CD14-positive monocyte (primary cell): ENCODE measurements around the gene PIK3IP1. TPM values are rescaled to one million over a fixed set of nuclear protein-coding genes. Genes with fewer than 3 reads are reported as not detected.

Source experiments
- DNase-seq, 3 donors: peaks; one replicate each; pipeline ENCODE4 v3.0.0-alpha.2; 2011 to 2022
- H2AFZ ChIP-seq: 2 replicates; pipeline ENCODE4 v1.6.0; 2012; ENCODE audit warnings: mild to moderate bottlenecking, low read depth, low read length, inconsistent platforms; ENCODE audit not compliant: insufficient read depth, poor library complexity, severe bottlenecking
- H3K27ac ChIP-seq, 2 donors: 1 replicate in 1 of 2; 2 replicates in 1 of 2; pipeline ENCODE4 v1.5.1; 2012 to 2013; ENCODE audit warnings: low read length in 2 of 2, control low read depth in 1 of 2, inconsistent platforms in 1 of 2, low read depth in 1 of 2, mild to moderate bottlenecking in 1 of 2
- H3K27me3 ChIP-seq, 2 donors: one replicate each; pipeline versions ENCODE4 v1.6.0 to v1.6.1; 2011 to 2013; ENCODE audit warnings: low read length in 2 of 2; ENCODE audit not compliant: control insufficient read depth in 2 of 2, insufficient read depth in 2 of 2
- H3K36me3 ChIP-seq, 2 donors: replicated peaks in 1 of 2; 1 replicate in 1 of 2; 2 replicates in 1 of 2; pipeline versions ENCODE4 v1.5.1 to v1.6.1; 2012 to 2013; ENCODE audit warnings: low read length in 2 of 2, control low read depth in 1 of 2, inconsistent platforms in 1 of 2, mild to moderate bottlenecking in 1 of 2; ENCODE audit not compliant: insufficient read depth in 2 of 2, control insufficient read depth in 1 of 2
- H3K4me1 ChIP-seq, 2 donors: 1 replicate in 1 of 2; 2 replicates in 1 of 2; pipeline versions ENCODE4 v1.5.1 to v1.6.1; 2012 to 2013; ENCODE audit warnings: low read length in 2 of 2, control low read depth in 1 of 2, inconsistent platforms in 1 of 2, mild to moderate bottlenecking in 1 of 2, moderate library complexity in 1 of 2; ENCODE audit not compliant: insufficient read depth in 2 of 2, control insufficient read depth in 1 of 2
- H3K4me2 ChIP-seq: replicated peaks from 2 replicates; pipeline ENCODE3; 2012; ENCODE audit warnings: low read length, moderate library complexity, mild to moderate bottlenecking; ENCODE audit not compliant: poor library complexity, severe bottlenecking; ENCODE audit errors: extremely low read depth
- H3K4me3 ChIP-seq, 3 experiments: fragments of 200-600 bp in 1 of 3; sonication (generic) in 1 of 3; replicated peaks in 1 of 3; 1 replicate in 2 of 3; 2 replicates in 1 of 3; pipeline ENCODE4 v1.5.1; 2011 to 2013; ENCODE audit warnings: low read length in 3 of 3, mild to moderate bottlenecking in 3 of 3, control low read depth in 2 of 3, low read depth in 2 of 3, inconsistent platforms in 1 of 3, moderate library complexity in 1 of 3
- H3K79me2 ChIP-seq: 2 replicates; pipeline ENCODE4 v1.6.0; 2012; ENCODE audit warnings: mild to moderate bottlenecking, control low read depth, inconsistent platforms, low read length, moderate library complexity; ENCODE audit not compliant: insufficient read depth
- H3K9ac ChIP-seq: 2 replicates; pipeline ENCODE4 v1.6.0; 2017; ENCODE audit warnings: low read length, mild to moderate bottlenecking; ENCODE audit not compliant: insufficient read depth, poor library complexity, severe bottlenecking
- H3K9me3 ChIP-seq, 2 donors: replicated peaks in 1 of 2; 1 replicate in 1 of 2; 2 replicates in 1 of 2; pipeline versions ENCODE4 v1.5.1 to v1.6.1; 2012 to 2013; ENCODE audit warnings: low read length in 2 of 2, control low read depth in 1 of 2; ENCODE audit not compliant: control insufficient read depth in 1 of 2, insufficient read depth in 1 of 2
- H4K20me1 ChIP-seq: 2 replicates; pipeline ENCODE4 v1.6.0; 2012; ENCODE audit warnings: mild to moderate bottlenecking, low read length, control low read depth, moderate library complexity; ENCODE audit not compliant: insufficient read depth
- H3K27ac Mint-ChIP-seq, 7 donors: one replicate each; pipeline ENCODE4 v1.8.0; 2020; ENCODE audit warnings: mild to moderate bottlenecking in 7 of 7, mixed read lengths in 7 of 7, moderate library complexity in 6 of 7, inconsistent platforms in 2 of 7
- H3K27me3 Mint-ChIP-seq, 3 donors: one replicate each; pipeline ENCODE4 v1.8.0; 2021 to 2022; ENCODE audit warnings: low read depth in 3 of 3, mild to moderate bottlenecking in 3 of 3, mixed read lengths in 3 of 3, moderate library complexity in 3 of 3, inconsistent platforms in 1 of 3
- H3K36me3 Mint-ChIP-seq, 2 donors: one replicate each; pipeline ENCODE4 v1.8.0; 2020; ENCODE audit warnings: mixed read lengths in 2 of 2, inconsistent platforms in 1 of 2, mild to moderate bottlenecking in 1 of 2
- H3K4me1 Mint-ChIP-seq: one replicate; pipeline ENCODE4 v1.8.0; 2020; ENCODE audit warnings: mild to moderate bottlenecking, mixed read lengths
- H3K4me3 Mint-ChIP-seq, 2 donors: one replicate each; pipeline ENCODE4 v1.8.0; 2020; ENCODE audit warnings: mild to moderate bottlenecking in 2 of 2, mixed read lengths in 2 of 2, moderate library complexity in 1 of 2
- H3K9me3 Mint-ChIP-seq, 7 donors: one replicate each; pipeline ENCODE4 v1.8.0; 2020 to 2022; ENCODE audit warnings: mixed read lengths in 7 of 7, mild to moderate bottlenecking in 6 of 7, moderate library complexity in 6 of 7, inconsistent platforms in 2 of 7
- CTCF ChIP-seq: fragments of 200-600 bp; IDR thresholded peaks from one replicate; pipeline ENCODE4 v1.8.0; 2022; ENCODE audit warnings: antibody characterized with exemption, mild to moderate bottlenecking
- WGBS: methylation state at CpG from one replicate; pipeline ENCODE4 v1.1.5; 2013; ENCODE audit warnings: missing lambda C conversion rate; ENCODE audit not compliant: insufficient coverage; 5-methylcytosine and 5-hydroxymethylcytosine counted together
- intact Hi-C, 2 donors: fragments of 100-400 bp; cut with micrococcal nuclease; formaldehyde crosslinking; loops; one replicate each; pipeline versions ENCODE4 v1.15.0 to v1.15.1; 2023
- polyA plus RNA-seq, 3 donors: library from polyadenylated mRNA; depleted of rRNA in 1 of 3; unstranded in 2 of 3; stranded (reverse) in 1 of 3; fragments of 300-500 nt in 2 of 3; fragments of >200 nt in 1 of 3; fragmentation: Illumina TruSeq in 2 of 3; gene quantifications; 1 replicate in 2 of 3; 2 replicates in 1 of 3; pipeline ENCODE4 v1.2.3, GENCODE V29; 2012 to 2021

PIK3IP1 gene
- polyA plus RNA-seq, 3 donors, result 21.8 to 37.3 (median 21.9) TPM

- Mint-ChIP-seq H3K9me3 (no peaks in the 10 kb centered on the region), H3K4me1 (no peaks in the 10 kb centered on the region), H3K27me3 (peaks cover 0 to 4% (median 0%) of the 10 kb centered on the region in 3 donors), H3K27ac (peak overlapping the region in 1 of 7 donors; percentile 80), H3K4me3 (no peak overlapping the region), H3K36me3 (peaks cover 61 to 73% of the 10 kb centered on the region in 2 donors)
- Histone ChIP-seq H4K20me1 (no peaks in the 10 kb centered on the region), H3K27ac (no peak overlapping the region), H3K4me1 (no peaks in the 10 kb centered on the region), H3K36me3 (peaks cover 58 to 71% of the 10 kb centered on the region in 2 donors), H2AFZ (no peak overlapping the region), H3K27me3 (no peaks in the 10 kb centered on the region), H3K4me2 (no peak overlapping the region), H3K9ac (no peak overlapping the region), H3K79me2 (no peaks in the 10 kb centered on the region), H3K9me3 (no peaks in the 10 kb centered on the region), H3K4me3 (no peak overlapping the region)
- TF ChIP-seq CTCF, result no peak
- whole genome bisulfite sequencing, result 100% methylated on average over 6 of the region's 8 CpGs
- DNase-seq, result no peak
- intact Hi-C loops, result no loop called here
Measured at GRCh38 chr22:31259798-31260473, 32.4 kb downstream of the PIK3IP1 start.

- H3K36me3 ChIP-seq, result peaks cover 11 to 64% of the 10 kb centered on the region in 2 donors
- Mint-ChIP-seq H3K36me3 (peaks cover 34 to 36% of the 10 kb centered on the region in 2 donors), H3K4me1 (no peaks in the 10 kb centered on the region), H3K27me3 (peaks cover 0 to 2% (median 0%) of the 10 kb centered on the region in 3 donors), H3K27ac (no peak overlapping the region), H3K4me3 (no peak overlapping the region), H3K9me3 (no peaks in the 10 kb centered on the region)
- no peak for TF ChIP-seq CTCF
- H3K4me3 ChIP-seq, result no peak overlapping the region
- DNase-seq, result no peak
- intact Hi-C loops, result no loop called here
- H3K27ac ChIP-seq, result no peak overlapping the region
- no peak overlapping the region for H2AFZ ChIP-seq
- 93% methylated on average over 4 of the region's 4 CpGs for WGBS
- H3K4me2 ChIP-seq, result no peak overlapping the region
- H3K4me1 ChIP-seq, result no peaks in the 10 kb centered on the region
- H3K9me3 ChIP-seq, result no peaks in the 10 kb centered on the region
- no peaks in the 10 kb centered on the region for H3K27me3 ChIP-seq
- peaks cover 1% of the 10 kb centered on the region for H3K79me2 ChIP-seq
- no peak overlapping the region for H3K9ac ChIP-seq
- H4K20me1 ChIP-seq, result peaks cover 19% of the 10 kb centered on the region
Measured at GRCh38 chr22:31253949-31254348, 38.3 kb downstream of the PIK3IP1 start.
